Suprapubic skin (tissue), 3 donors: ENCODE data around the gene MYL11.

Source experiments
- POLR2A ChIP-seq, 2 donors: fragments of 450-650 bp; IDR thresholded peaks; one replicate each; pipeline ENCODE4 v1.6.1; 2017; ENCODE audit warnings: antibody characterized with exemption in 2 of 2, mild to moderate bottlenecking in 2 of 2, moderate library complexity in 2 of 2
- TF ChIP-seq, protein P1 (sequence below), 2 donors: fragments of 200-600 bp in 1 of 2; fragments of 450-650 bp in 1 of 2; sonication (generic) in 1 of 2; IDR thresholded peaks; one replicate each; pipeline ENCODE4 v1.5.1; 2016 to 2019; ENCODE audit warnings: antibody characterized with exemption in 2 of 2, mild to moderate bottlenecking in 1 of 2, moderate library complexity in 1 of 2

DNA sequence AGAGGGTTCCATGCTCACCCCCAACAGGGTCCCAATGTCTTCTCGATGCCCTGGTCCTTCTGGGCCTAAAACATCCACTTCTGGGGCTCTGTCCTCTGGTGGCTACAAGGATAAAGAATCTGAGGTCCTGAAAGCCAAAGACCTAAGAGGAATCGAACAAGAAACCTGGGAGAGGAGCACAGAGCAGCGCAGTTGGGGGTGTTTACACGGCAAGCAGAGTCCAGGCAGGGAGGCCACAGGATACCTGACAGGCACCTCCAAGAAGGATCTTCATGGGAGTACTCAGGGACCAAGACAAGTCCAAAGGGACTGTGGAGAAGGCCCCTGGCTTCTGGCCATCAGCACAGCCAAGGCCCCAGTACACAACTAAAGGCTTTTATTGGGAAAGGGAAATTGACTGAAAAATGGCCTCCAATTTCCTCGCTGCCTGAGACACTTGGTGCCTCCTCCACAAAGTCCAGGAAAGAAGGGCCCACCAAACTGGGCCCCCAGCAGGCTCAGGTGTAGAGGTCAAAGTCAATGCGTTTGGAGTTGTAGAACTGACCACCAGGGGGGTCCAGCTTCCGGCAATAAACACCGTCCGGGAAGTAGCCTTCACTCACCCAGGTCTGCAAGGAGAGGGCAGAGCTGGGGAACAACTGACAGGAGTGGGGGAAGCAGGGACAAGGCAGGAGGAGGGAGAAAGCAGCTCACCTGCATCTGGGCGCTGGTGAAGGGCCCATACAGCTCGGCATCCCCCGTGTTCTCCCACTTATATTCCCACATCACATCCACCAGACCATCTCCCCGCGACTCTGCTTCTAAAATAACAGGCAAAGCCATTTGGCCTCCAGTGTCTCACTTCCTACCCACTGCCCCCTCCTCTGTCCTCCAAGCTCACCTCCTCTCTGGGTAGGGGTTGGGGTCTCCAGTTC is 21.9 kb upstream of the MYL11 start:
- TF ChIP-seq, protein P1, sequence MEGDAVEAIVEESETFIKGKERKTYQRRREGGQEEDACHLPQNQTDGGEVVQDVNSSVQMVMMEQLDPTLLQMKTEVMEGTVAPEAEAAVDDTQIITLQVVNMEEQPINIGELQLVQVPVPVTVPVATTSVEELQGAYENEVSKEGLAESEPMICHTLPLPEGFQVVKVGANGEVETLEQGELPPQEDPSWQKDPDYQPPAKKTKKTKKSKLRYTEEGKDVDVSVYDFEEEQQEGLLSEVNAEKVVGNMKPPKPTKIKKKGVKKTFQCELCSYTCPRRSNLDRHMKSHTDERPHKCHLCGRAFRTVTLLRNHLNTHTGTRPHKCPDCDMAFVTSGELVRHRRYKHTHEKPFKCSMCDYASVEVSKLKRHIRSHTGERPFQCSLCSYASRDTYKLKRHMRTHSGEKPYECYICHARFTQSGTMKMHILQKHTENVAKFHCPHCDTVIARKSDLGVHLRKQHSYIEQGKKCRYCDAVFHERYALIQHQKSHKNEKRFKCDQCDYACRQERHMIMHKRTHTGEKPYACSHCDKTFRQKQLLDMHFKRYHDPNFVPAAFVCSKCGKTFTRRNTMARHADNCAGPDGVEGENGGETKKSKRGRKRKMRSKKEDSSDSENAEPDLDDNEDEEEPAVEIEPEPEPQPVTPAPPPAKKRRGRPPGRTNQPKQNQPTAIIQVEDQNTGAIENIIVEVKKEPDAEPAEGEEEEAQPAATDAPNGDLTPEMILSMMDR (IDR thresholded peaks at IDR 0.05): no peak
- TF ChIP-seq POLR2A (IDR thresholded peaks at IDR 0.05): no peak
